Stromal cell of bone marrow (primary cell): ENCODE measurements around the gene INO80.
A peak's percentile ranks its signal among the peaks of the same experiment; 100 is the strongest.
"Not testable (repeated sequence)": the region's sequence is repeated elsewhere in the genome, so short reads cannot be mapped to it uniquely, and the experiment has no call there.

Experiments used
- DNase-seq: peaks from one replicate; pipeline ENCODE4 v3.0.0-alpha.2; 2012; ENCODE audit warnings: low read depth

The INO80 gene

DNA sequence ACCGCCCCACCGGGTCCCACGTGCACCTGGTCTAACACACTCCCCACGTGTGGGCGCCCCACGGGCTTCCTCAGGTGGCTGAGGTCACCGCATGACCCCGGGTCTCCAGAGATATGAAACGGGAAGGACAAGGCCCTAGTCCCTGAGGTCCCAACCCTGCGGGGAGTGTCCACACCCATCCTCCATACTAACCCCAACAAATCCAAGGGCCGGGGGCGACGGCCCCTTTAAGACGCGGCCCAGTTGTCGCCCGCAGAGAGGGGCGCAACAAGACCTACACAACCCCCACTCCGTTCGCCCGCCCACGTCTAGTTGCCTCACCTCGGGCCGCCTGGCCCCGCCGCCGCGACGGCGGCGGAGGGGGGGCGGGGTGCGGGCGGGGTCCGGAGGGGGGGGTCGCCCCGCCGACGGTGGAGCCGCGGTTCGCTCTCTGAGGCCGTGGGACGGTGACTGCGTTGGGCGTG, 396 bp downstream of the INO80 start:
- DNase-seq: no peak

DNA sequence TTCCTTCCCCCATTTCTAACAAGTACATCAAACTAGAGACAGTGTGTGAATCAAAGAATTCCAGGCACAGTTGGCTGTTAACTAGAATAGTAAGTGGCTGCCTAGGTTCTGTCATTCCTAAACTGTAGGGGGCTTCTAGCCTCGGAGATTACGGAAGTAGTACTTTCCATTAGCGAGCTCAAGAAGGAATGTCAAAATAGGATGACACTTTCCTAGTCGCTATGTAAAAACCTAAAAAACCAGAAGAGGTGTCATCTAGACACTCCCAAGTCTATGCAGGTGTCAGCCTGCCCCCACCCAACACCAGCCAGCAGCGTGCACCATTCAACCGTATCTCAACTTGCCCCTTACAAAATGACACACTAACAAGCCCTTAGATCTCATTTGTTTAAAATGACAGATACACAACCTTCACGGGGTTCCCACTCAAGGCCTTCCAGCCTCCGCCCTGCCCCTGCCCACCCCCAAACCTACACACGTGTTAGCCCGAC, 874 bp downstream of the INO80 start:
- DNase-seq: no peak

DNA sequence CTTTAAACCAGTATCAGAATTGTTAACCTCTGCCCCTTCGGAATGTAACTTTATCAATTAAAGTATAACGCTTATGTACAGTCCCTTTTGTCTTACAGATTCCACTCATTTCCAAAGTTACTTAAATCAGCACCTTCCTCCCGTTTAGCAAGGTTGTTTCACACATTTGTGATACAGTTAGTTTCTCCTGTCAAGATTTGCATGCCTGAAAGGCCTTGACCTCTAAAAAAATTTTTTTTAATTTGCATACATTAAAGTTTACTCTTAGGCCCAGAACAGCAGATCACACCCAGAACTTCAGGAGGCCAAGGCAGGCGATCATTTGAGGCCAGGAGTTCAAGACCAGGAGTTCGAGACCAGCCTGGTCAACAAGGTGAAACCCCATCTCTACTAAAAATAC, 9.1 kb downstream of the INO80 start:
- DNase-seq: no peak

GRCh38 chr15:41105348-41106334, 10.4 kb downstream of the INO80 start:
- no peak for DNase-seq

GRCh38 chr15:41104234-41104633, 11.8 kb downstream of the INO80 start:
- DNase-seq: peak; percentile 89

DNA sequence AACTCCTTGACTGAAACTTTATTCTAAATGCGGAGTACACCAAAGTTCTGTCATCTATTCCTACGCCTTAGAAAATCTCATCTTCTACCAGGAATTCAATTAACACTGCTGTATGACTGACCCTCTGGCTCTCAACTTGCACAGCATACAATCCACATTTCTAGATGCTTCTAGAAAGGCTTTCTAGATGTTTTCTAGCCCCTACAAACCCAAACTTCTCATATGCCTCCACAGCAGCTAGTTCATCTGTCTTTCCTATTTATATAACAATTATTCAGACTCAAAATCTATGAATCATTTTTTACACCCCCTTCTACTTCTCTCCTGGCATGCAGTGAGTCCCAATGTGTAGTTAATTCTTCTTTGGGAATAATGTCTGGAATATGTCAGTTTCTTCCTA, 13.2 kb downstream of the INO80 start:
- no peak for DNase-seq

DNA sequence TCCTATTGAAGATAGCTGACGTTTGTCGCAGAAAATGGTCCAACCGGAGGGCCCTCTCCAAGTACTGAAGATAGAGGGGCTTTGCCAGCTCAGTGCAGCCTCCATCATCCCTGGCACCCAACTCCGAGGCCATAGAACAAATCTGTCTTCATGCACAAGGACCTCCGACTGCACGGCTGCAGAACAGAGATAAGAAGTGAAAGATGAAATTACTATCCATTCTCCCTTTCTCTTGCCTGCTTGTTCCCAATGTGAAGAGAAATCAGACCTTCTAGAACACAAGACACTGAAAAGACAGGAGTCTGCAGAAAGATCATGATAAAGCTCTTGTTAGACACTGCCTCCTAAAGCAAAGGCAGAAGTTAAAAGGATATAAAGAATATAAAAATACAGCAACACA, 19.9 kb downstream of the INO80 start:
- no peak for DNase-seq

DNA sequence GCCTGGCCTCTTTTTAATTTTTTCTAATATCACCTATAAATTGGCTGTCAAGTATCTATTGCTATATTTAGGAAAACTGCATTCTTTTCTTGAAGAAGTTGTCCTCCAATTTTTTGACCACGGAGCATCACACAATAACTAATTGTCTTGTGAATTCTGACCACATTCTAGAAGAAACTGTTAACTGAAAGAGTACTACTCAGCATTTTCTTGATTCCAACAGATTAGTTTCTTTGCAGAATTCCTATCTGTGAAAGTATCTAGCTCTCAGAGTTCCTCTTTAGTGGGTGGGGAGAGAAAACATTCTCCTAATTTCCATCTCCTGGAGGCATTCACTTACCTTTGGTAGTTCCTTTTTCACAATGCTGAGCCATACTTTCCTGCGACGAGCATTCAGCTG, 31.1 kb downstream of the INO80 start:
- DNase-seq: no peak

GRCh38 chr15:41080144-41080543, 35.9 kb downstream of the INO80 start:
- DNase-seq: no peak

DNA sequence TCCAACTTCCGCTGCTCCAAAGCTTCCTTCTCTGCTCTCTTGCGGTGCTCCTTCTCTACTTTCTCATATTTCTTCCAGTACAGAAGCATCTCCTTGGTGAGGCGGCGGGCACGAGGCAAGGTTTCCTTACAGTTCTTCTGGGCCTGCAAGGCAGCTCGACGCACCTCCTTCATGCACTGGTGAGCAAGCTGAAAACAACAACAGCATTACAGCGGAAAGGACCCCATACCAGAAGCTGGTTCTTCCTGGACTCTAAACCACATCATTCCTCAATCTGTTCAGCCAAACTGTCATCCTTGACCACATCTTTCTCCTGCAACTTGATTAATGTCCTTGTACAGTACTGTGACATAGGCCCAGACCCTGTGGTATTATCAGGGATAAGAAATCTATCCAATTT, 36.4 kb downstream of the INO80 start:
- DNase-seq: no peak

DNA sequence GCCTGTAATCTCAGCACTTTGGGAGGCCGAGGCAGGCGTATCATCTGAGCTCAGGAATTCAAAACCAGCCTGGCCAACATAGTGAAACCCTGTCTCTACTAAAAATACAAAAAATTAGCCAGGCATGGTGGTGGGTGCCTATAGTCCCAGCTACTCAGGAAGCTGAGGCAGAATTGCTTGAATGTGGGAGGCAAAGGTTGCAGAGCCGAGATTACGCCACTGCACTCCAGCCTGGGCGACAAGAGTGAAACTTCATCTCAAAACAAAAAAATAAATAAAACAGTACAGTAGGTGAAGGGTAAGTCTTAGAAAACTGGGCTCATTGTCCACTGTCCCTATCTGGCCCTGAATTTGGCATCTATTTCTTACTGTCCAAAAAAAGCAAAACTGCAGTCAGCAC, 37.2 kb downstream of the INO80 start:
- not testable (repeated sequence) for DNase-seq

- DNase-seq: no peak
These were observed 38.0 kb downstream of the INO80 start for GRCh38 chr15:41078125-41078524.

DNA sequence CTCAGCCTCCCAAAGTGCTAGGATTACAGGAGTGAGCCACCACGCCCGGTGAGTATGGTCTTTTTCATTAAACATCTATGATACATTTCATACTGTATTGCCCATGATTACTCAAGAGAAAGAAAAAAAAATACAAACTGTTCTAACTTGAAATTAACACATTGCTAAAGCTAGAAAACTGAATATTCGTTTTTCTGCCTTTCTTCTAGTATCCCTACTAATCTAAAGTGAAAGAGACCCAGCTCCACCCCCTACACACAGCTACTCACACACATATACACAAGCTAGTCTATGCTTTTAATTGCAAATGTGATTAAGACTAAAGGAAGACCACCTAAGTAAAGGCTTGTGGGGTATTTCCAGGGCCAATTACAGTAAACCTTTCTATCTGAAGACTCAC, 43.1 kb downstream of the INO80 start:
- DNase-seq: no peak

DNA sequence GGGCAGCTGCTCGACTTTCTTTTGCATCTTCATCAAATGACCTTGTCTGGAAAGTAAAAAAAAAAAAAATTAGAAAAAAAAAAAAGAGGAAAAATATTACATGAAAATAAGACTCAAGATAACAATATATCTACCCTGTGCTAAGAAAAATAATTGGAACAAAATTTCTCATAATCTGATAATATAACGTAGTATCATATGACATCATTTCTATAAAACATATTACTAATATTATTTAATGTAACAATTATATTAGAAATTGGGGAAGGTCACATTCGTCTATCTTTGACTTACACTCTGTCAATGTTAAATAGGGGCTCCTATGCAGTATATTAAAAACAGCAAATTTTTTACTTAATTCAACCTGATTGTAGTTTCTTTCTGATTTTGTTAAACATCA, 44.1 kb downstream of the INO80 start:
- DNase-seq: no peak

GRCh38 chr15:41066516-41066915, 49.6 kb downstream of the INO80 start:
- no peak for DNase-seq

GRCh38 chr15:41061667-41062066, 54.4 kb downstream of the INO80 start:
- no peak for DNase-seq

DNA sequence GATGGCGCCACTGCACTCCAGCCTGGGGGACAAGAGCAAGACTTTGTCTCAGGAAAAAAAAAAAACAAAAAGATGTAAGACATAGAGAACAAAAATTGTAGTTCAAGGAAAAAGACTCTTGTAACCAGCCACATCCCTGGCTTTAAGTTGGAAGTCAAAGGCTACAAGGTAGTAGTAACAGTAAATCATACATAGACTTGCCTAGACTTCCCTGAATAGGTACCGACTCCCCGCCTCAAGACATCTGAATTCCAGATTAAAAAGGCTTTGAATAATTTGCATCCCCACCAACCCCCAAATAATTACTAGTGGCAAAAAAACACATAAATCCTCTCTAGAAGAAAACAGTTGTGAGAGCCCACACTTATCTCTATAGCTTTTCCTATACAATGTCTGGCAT, 55.6 kb downstream of the INO80 start:
- DNase-seq: no peak

- DNase-seq: no peak
These were observed 59.3 kb downstream of the INO80 start for GRCh38 chr15:41056810-41057209.

DNA sequence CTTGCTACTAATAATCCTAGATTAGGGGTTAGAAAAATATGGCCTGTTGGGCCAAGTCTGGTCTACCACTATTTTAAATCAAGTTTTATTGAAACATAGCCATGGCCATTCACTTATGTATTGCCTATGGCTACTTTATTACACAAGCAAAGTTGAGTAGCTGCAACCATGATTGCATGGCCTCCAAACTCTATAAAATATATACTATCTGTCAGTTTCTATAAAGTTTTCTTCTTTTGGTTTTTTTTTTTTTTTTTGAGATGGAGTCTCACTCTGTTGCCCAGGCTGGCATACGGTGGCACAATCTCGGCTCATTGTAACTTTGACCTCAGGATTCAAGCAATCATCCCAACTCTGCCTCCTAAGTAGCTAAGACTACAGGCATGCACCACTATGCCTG, 60.4 kb downstream of the INO80 start:
- DNase-seq: no peak

- no peak for DNase-seq
These were observed 64.9 kb downstream of the INO80 start for GRCh38 chr15:41051139-41051538.

DNA sequence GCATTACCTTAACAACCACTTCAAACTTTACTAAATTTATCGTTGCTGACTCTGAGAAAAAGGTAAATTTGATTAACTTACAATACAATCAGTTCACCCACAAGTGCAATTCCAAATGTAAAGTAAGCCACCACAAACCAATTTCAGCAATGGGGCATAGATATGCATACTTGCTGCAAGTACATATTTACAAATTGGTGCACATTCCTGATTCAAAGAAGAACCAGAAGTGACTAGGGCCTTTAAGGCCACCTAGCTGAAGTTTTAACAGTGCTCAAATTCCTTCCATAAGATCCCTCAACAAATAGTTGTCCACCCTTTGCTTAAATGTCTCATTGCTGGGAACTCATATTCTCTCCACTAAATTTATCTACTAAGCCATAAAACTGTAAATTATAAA, 67.2 kb downstream of the INO80 start:
- DNase-seq: no peak

- DNase-seq: no peak
These were observed 67.7 kb downstream of the INO80 start for GRCh38 chr15:41048397-41048796.

GRCh38 chr15:41047474-41047873, 68.6 kb downstream of the INO80 start:
- DNase-seq: no peak
